Coronary artery (tissue), 2 donors: ENCODE results near the gene ZNF692.
A peak's percentile ranks its signal among the peaks of the same experiment; 100 is the strongest.

Experiments used
- DNase-seq: peaks from one replicate; pipeline ENCODE4 v3.0.0-alpha.2; 2017; ENCODE audit warnings: low spot score
- H3K27ac ChIP-seq, 2 donors: fragments of 200-600 bp; sonication (generic); one replicate each; pipeline ENCODE4 v1.5.1; 2016 to 2019
- H3K4me3 ChIP-seq: fragments of 200-600 bp; sonication (generic); 2 replicates; pipeline ENCODE4 v1.5.1; 2016; ENCODE audit warnings: mild to moderate bottlenecking, moderate library complexity
- CTCF ChIP-seq: fragments of 200-600 bp; sonication (generic); IDR thresholded peaks from one replicate; pipeline ENCODE4 v1.5.1; 2019; ENCODE audit warnings: antibody characterized with exemption

The ZNF692 gene

DNA sequence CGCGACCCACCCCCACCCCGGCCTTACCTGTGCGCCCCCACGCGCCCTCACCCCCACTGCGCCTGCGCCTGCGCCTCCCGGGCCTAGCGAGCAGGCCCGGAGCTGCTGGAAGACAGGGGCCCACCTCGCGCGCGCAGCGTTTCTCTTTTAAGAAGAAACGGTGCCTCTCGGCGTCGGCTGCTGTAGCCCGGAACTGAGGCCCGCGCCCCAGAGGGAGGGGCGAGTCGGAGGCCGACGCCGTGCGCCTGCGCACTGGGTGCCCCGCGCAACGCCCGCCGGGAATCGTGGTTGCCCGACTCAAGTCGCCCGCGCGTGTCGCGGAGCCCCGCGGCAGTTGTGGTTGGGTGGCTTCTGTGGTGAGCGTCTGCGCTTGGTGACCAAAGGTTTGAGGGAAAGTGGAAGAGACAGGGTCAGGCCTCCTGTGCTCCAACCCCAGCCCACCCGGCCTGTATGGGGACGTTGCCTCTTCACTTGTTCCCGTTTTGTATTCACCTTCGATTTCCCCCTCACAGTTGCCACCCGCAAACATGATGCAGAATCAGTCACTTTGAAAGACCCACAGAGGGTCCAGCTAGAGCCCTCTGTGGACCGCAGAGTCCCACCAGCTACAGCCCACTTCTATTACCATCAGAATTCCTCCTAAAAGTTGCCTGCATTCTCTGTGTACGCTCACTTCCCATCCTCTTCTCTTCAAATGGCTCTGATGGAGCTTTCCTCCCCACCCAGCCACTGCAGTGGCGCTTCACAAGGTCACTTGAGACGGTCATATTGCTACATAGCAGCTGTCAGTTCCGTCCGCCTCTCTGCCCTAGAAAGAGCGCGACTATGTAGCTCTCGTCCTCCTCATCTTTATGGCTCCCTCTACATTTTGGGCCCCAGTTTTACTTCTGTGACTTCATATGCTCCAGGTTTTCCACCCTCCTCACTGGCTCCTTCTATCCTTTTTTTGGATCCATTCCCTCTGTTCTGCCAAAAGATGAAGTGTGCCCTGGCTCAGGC is at the start of gene ZNF692:
Gene ZNF692, minus strand, starts transcription at position 195 of the 999 bp plus-strand sequence. CDS start 776 bp downstream, outside the sequence.
- Histone ChIP-seq H3K4me3 (peak within 1 kb of the TSS; percentile 78), H3K27ac (peak within 1 kb of the TSS; percentile 81 to 94)
- no peak for TF ChIP-seq CTCF
- DNase-seq = peak; percentile 97

GRCh38 chr1:248906753-248907661 is 48.1 kb upstream of the ZNF692 start:
- DNase-seq = no peak
- no peak for TF ChIP-seq CTCF

DNA sequence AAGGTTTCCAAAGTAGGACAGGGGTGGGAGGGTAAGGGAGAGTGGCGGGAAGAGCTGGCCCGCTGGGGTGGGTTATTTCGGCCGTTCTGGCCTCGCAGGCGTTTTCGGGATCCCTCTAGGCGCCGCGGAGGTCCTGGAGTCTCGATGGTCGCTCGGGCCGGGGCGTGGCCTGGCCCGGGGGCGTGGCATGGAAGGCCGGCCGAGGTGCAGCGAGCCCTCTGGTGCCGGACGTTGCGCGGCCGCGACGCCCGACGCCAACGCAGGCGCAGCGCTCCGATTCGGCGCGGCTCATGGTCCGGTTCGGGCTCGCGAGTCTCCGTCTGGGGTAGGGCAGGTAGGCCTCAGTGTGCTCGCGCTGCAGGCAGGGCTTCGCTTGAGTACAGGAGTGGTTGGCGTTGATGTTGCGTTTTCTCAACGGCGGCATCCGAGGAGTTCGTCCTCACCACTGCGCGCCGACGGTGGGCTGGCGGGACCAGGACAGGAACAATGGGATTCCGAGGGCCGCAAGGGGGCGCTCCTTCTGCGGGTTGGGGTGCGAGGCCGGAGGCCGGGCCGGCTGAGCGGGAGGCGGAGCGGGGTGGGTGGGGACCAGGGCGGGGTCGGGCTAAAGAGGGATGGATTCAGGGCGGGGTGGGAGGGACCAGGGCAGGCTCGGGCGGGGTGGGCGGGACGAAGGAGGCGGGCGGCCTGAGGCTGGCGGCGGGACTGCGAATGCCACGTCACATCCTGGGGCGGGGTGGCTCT is 47.3 kb upstream of the ZNF692 start, which contains the start of gene PGBD2:
Gene PGBD2, plus strand, starts transcription at position 227 of the 744 bp plus-strand sequence. CDS start 7,628 bp downstream, outside the sequence.
- peak within 1 kb of the TSS; percentile 80 to 96 for H3K27ac ChIP-seq
- peak; percentile 41 for TF ChIP-seq CTCF
- peak within 1 kb of the TSS; percentile 80 for H3K4me3 ChIP-seq
- DNase-seq = peak; percentile 93

More at GRCh38 chr1:248906753-248907661, 48.1 kb upstream of the ZNF692 start:
- peak overlapping the region; percentile 80 for H3K4me3 ChIP-seq
- H3K27ac ChIP-seq = peak overlapping the region; percentile 80 to 96

GRCh38 chr1:248905662-248906008 is 46.8 kb upstream of the ZNF692 start:
- Histone ChIP-seq H3K27ac (peak overlapping the region; percentile 80 to 96), H3K4me3 (peak overlapping the region; percentile 80)
- TF ChIP-seq CTCF = no peak
- DNase-seq = no peak

GRCh38 chr1:248904437-248905216 is 45.7 kb upstream of the ZNF692 start:
- no peak for DNase-seq
- Histone ChIP-seq H3K4me3 (no peak overlapping the region), H3K27ac (no peak overlapping the region)
- TF ChIP-seq CTCF = no peak

DNA sequence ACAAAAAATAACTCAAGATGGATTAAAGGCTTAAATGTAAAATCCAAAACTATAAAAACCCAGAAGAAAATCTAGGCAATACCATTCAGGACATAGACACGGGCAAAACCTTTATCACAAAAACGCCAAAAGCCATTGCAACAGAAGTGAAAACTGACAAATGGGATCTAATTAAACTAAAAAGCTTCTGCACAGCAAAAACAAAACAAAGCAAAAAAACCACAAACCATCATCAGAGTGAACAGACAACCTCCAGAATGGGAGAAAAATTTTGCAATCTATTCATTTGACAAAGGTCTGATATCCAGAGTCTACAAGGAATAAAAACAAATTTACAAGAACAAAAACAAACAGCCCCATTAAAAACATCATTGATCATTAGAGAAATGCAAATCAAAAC is 42.7 kb upstream of the ZNF692 start:
- Histone ChIP-seq H3K27ac (no peak overlapping the region), H3K4me3 (no peak overlapping the region)
- no peak for DNase-seq
- no peak for TF ChIP-seq CTCF
